Uterus (tissue), 4 donors: ENCODE results near the gene SF3B4. TPM values are rescaled to one million over a fixed set of nuclear protein-coding genes. Genes with fewer than 3 reads are reported as not detected.
A peak's percentile ranks its signal among the peaks of the same experiment; 100 is the strongest.

Source experiments
- DNase-seq, 2 donors: peaks; one replicate each; pipeline ENCODE4 v3.0.0-alpha.2; 2019 to 2020
- H3K27ac ChIP-seq, 2 donors: fragments of 200-600 bp; sonication (generic); 1 replicate in 1 of 2; 2 replicates in 1 of 2; pipeline ENCODE4 v1.5.1; 2016 to 2018
- H3K27me3 ChIP-seq, 2 donors: fragments of 200-600 bp; sonication (generic); one replicate each; pipeline ENCODE4 v1.5.1; 2018 to 2019; ENCODE audit warnings: control low read depth in 1 of 2
- H3K36me3 ChIP-seq, 2 donors: fragments of 200-600 bp; sonication (generic); one replicate each; pipeline ENCODE4 v1.5.1; 2019; ENCODE audit warnings: control low read depth in 1 of 2
- H3K4me1 ChIP-seq, 2 donors: fragments of 200-600 bp; sonication (generic); one replicate each; pipeline ENCODE4 v1.5.1; 2018 to 2019; ENCODE audit warnings: control low read depth in 1 of 2
- H3K4me3 ChIP-seq, 2 donors: fragments of 200-600 bp; sonication (generic); 1 replicate in 1 of 2; 2 replicates in 1 of 2; pipeline ENCODE4 v1.5.1; 2018 to 2019; ENCODE audit warnings: mild to moderate bottlenecking in 1 of 2
- H3K9me3 ChIP-seq, 2 donors: fragments of 200-600 bp; sonication (generic); one replicate each; pipeline ENCODE4 v1.5.1; 2019; ENCODE audit warnings: control low read depth in 1 of 2
- POLR2A ChIP-seq, 2 donors: fragments of 450-650 bp; IDR thresholded peaks; one replicate each; pipeline ENCODE4 v1.6.1; 2016; ENCODE audit warnings: antibody characterized with exemption in 2 of 2, mild to moderate bottlenecking in 1 of 2, moderate library complexity in 1 of 2
- intact Hi-C: fragments of 100-400 bp; cut with DNase I; formaldehyde crosslinking; loops from one replicate; pipeline ENCODE4 v1.15.1; 2023; ENCODE audit warnings: low total_unique reads
- total RNA-seq, 4 donors: library from RNA; depleted of rRNA in 3 of 4; stranded (reverse); fragments of >200 nt in 3 of 4; gene quantifications; one replicate each; pipeline versions ENCODE4 v1.1.0 to v1.2.4, GENCODE V29; 2014 to 2023
- TF ChIP-seq, protein P1 (sequence below), 4 experiments: fragments of 200-600 bp in 2 of 4; fragments of 450-650 bp in 2 of 4; sonication (generic) in 2 of 4; IDR thresholded peaks; one replicate each; pipeline ENCODE4 v1.5.1; 2016 to 2019; ENCODE audit warnings: antibody characterized with exemption in 4 of 4, mild to moderate bottlenecking in 2 of 4, moderate library complexity in 1 of 4
- donor health status: DM: yes; HTN: yes; CAD: no.

The SF3B4 gene, protein sequence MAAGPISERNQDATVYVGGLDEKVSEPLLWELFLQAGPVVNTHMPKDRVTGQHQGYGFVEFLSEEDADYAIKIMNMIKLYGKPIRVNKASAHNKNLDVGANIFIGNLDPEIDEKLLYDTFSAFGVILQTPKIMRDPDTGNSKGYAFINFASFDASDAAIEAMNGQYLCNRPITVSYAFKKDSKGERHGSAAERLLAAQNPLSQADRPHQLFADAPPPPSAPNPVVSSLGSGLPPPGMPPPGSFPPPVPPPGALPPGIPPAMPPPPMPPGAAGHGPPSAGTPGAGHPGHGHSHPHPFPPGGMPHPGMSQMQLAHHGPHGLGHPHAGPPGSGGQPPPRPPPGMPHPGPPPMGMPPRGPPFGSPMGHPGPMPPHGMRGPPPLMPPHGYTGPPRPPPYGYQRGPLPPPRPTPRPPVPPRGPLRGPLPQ
- 10 to 100 TPM; 10.9 to 64.6 (median 15.6) TPM for total RNA-seq

- intact Hi-C loops = no loop called here
- H3K27ac ChIP-seq = peak within 1 kb of the TSS; percentile 95 to 98
- TF ChIP-seq, protein P1, sequence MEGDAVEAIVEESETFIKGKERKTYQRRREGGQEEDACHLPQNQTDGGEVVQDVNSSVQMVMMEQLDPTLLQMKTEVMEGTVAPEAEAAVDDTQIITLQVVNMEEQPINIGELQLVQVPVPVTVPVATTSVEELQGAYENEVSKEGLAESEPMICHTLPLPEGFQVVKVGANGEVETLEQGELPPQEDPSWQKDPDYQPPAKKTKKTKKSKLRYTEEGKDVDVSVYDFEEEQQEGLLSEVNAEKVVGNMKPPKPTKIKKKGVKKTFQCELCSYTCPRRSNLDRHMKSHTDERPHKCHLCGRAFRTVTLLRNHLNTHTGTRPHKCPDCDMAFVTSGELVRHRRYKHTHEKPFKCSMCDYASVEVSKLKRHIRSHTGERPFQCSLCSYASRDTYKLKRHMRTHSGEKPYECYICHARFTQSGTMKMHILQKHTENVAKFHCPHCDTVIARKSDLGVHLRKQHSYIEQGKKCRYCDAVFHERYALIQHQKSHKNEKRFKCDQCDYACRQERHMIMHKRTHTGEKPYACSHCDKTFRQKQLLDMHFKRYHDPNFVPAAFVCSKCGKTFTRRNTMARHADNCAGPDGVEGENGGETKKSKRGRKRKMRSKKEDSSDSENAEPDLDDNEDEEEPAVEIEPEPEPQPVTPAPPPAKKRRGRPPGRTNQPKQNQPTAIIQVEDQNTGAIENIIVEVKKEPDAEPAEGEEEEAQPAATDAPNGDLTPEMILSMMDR (IDR thresholded peaks at IDR 0.05) = peak in 2 of 4 experiments; percentile 16 to 26
- peak; percentile 98 for TF ChIP-seq POLR2A (IDR thresholded peaks at IDR 0.05)
- peak; percentile 96 for DNase-seq
- H3K4me1 ChIP-seq = peaks cover 9 to 16% of the 10 kb centered on the region in 2 donors
- H3K27me3 ChIP-seq = no peaks in the 10 kb centered on the region
- no peaks in the 10 kb centered on the region for H3K36me3 ChIP-seq
- H3K9me3 ChIP-seq = no peaks in the 10 kb centered on the region
- H3K4me3 ChIP-seq = peak within 1 kb of the TSS; percentile 84 to 98
Observed at GRCh38 chr1:149927563-149928400, at the start of gene SF3B4. TSS of gene SF3B4 (minus strand) at chr1:149927803. CDS start at chr1:149927759, 44 bp downstream.

DNA sequence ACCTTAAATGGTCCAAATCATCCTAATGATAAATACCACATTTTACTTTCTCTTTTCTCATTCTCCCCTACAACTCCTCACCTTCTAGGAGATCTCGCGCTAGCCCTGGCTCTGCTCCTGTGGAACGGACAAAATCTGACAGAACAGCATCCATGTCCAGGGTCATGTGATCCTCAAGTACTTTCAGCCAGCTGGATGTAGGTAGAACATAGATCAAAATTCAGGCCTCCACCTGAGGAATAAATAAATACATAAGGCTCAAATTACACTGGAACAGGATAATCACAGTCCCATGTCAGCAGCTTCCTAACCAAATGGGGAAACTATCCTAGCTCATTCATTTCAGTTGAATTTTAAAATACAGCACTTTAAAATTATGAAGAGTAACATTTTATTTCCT is 49.7 kb upstream of the SF3B4 start:
- Histone ChIP-seq H3K4me1 (peaks cover 0 to 8% of the 10 kb centered on the region in 2 donors), H3K9me3 (no peaks in the 10 kb centered on the region), H3K4me3 (no peak overlapping the region), H3K36me3 (no peaks in the 10 kb centered on the region), H3K27ac (no peak overlapping the region), H3K27me3 (no peaks in the 10 kb centered on the region)
- intact Hi-C loops = no loop called here
- DNase-seq = no peak
- TF ChIP-seq, protein P1 (IDR thresholded peaks at IDR 0.05) = no peak
- TF ChIP-seq POLR2A (IDR thresholded peaks at IDR 0.05) = no peak

- Histone ChIP-seq H3K36me3 (no peaks in the 10 kb centered on the region), H3K27ac (no peak overlapping the region), H3K4me3 (no peak overlapping the region), H3K27me3 (no peaks in the 10 kb centered on the region), H3K4me1 (no peaks in the 10 kb centered on the region), H3K9me3 (no peaks in the 10 kb centered on the region)
- no peak for DNase-seq
- intact Hi-C loops = no loop called here
- TF ChIP-seq, protein P1 (IDR thresholded peaks at IDR 0.05) = no peak
- TF ChIP-seq POLR2A (IDR thresholded peaks at IDR 0.05) = no peak
Observed at GRCh38 chr1:149972547-149972946, 44.9 kb upstream of the SF3B4 start.

DNA sequence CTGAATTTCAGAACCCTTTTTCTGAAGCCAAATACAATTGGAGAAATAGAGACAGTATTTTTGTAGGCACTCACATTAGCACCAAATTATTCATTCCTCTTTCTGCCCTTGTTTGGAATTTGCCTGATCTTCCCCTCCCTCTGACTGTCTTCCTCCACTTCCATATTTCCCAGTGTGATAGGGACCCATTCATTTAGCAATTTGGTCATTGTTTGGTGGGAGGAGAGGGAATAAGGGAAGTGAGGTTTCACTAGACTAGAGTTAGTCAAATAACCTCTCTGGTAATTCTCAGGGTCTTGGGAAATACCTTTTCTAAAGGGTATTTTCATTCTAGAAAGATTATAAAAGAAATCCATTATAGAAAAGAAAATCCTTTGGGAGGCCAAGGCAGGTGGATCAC is 40.0 kb upstream of the SF3B4 start:
- intact Hi-C loops = loop anchor here (10.0 kb wide), 1 partner anchor 207 kb away; no protein-coding TSS in a partner anchor
- no peak for DNase-seq
- H3K9me3 ChIP-seq = no peaks in the 10 kb centered on the region
- TF ChIP-seq, protein P1 (IDR thresholded peaks at IDR 0.05) = no peak
- no peak for TF ChIP-seq POLR2A (IDR thresholded peaks at IDR 0.05)
- no peak overlapping the region for H3K27ac ChIP-seq
- H3K4me3 ChIP-seq = no peak overlapping the region
- no peaks in the 10 kb centered on the region for H3K36me3 ChIP-seq
- no peaks in the 10 kb centered on the region for H3K27me3 ChIP-seq
- no peaks in the 10 kb centered on the region for H3K4me1 ChIP-seq
